CD4-positive, alpha-beta T cell treated with Interleukin-1 beta for 1 hour (primary cell): Measurements from ENCODE around the gene MYH7.

Experiments
- DNase-seq, 2 donors: peaks; one replicate each; pipeline ENCODE4 v3.0.0-alpha.2; 2020 to 2022

Gene MYH7

GRCh38 chr14:23447361-23448350, 12.2 kb upstream of the MYH7 start:
- DNase-seq = no peak

- DNase-seq = no peak
These were observed 10.9 kb upstream of the MYH7 start for GRCh38 chr14:23446291-23446851.

- no peak for DNase-seq
These were observed 10.3 kb upstream of the MYH7 start for GRCh38 chr14:23445773-23446172.

- no peak for DNase-seq
These were observed 8.9 kb upstream of the MYH7 start for GRCh38 chr14:23444314-23444713.

GRCh38 chr14:23443881-23444280, 8.4 kb upstream of the MYH7 start:
- DNase-seq = no peak

- no peak for DNase-seq
These were observed 8.0 kb upstream of the MYH7 start for GRCh38 chr14:23443411-23443812.

- no peak for DNase-seq
These were observed 7.4 kb upstream of the MYH7 start for GRCh38 chr14:23442721-23443356.

- DNase-seq = no peak
These were observed 5.6 kb upstream of the MYH7 start for GRCh38 chr14:23441076-23441475.

GRCh38 chr14:23439107-23439835, 3.8 kb upstream of the MYH7 start:
- no peak for DNase-seq

GRCh38 chr14:23438101-23438971, 2.9 kb upstream of the MYH7 start:
- DNase-seq = no peak

GRCh38 chr14:23437133-23438100, 2.0 kb upstream of the MYH7 start:
- no peak for DNase-seq

GRCh38 chr14:23436327-23437132, 1.1 kb upstream of the MYH7 start:
- no peak for DNase-seq

- no peak for DNase-seq
These were observed 805 bp downstream of the MYH7 start for GRCh38 chr14:23434488-23435222.

GRCh38 chr14:23433457-23433856, 2.0 kb downstream of the MYH7 start:
- DNase-seq = no peak

- no peak for DNase-seq
These were observed 2.5 kb downstream of the MYH7 start for GRCh38 chr14:23432946-23433345.

GRCh38 chr14:23432102-23432925, 3.1 kb downstream of the MYH7 start:
- DNase-seq = no peak

GRCh38 chr14:23431486-23431885, 4.0 kb downstream of the MYH7 start:
- DNase-seq = no peak

GRCh38 chr14:23430723-23431085, 4.8 kb downstream of the MYH7 start:
- no peak for DNase-seq
